ENCODE results near the gene FARP1. TPM values are rescaled to one million over a fixed set of nuclear protein-coding genes. Genes with fewer than 3 reads are reported as not detected.

FARP1 gene
- total RNA-seq, 1 donor from 2014 or later = 17.7 TPM

- H3K27me3 ChIP-seq = no peaks in the 10 kb centered on the region
- intact Hi-C loops (cut with DNase I) = no loop called here
- TF ChIP-seq POLR2AphosphoS5 (IDR thresholded peaks at IDR 0.05; ENCODE audit: insufficient read depth in 1 of 2, low read depth in 1 of 2) = no peak
- TF ChIP-seq, protein P1, sequence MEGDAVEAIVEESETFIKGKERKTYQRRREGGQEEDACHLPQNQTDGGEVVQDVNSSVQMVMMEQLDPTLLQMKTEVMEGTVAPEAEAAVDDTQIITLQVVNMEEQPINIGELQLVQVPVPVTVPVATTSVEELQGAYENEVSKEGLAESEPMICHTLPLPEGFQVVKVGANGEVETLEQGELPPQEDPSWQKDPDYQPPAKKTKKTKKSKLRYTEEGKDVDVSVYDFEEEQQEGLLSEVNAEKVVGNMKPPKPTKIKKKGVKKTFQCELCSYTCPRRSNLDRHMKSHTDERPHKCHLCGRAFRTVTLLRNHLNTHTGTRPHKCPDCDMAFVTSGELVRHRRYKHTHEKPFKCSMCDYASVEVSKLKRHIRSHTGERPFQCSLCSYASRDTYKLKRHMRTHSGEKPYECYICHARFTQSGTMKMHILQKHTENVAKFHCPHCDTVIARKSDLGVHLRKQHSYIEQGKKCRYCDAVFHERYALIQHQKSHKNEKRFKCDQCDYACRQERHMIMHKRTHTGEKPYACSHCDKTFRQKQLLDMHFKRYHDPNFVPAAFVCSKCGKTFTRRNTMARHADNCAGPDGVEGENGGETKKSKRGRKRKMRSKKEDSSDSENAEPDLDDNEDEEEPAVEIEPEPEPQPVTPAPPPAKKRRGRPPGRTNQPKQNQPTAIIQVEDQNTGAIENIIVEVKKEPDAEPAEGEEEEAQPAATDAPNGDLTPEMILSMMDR (IDR thresholded peaks at IDR 0.05) = no peak
- no peak for TF ChIP-seq POLR2A (IDR thresholded peaks at IDR 0.05)
- H3K36me3 ChIP-seq = no peaks in the 10 kb centered on the region
- DNase-seq (ENCODE audit: extremely low spot score in 2 of 2) = no peak
- no peak overlapping the region for H3K27ac ChIP-seq
- H3K4me3 ChIP-seq = no peak overlapping the region
- H3K9me3 ChIP-seq = no peaks in the 10 kb centered on the region
- H3K4me1 ChIP-seq = peaks cover 3% of the 10 kb centered on the region
These were observed 170.4 kb downstream of the FARP1 start for GRCh38 chr13:98313023-98313921.

- Histone ChIP-seq H3K9me3 (no peaks in the 10 kb centered on the region), H3K27me3 (no peaks in the 10 kb centered on the region), H3K27ac (no peak overlapping the region), H3K4me3 (no peak overlapping the region), H3K36me3 (no peaks in the 10 kb centered on the region), H3K4me1 (no peaks in the 10 kb centered on the region)
- DNase-seq (ENCODE audit: extremely low spot score in 2 of 2) = no peak
- intact Hi-C loops (cut with DNase I) = no loop called here
- no peak for TF ChIP-seq POLR2A (IDR thresholded peaks at IDR 0.05)
These were observed 171.0 kb downstream of the FARP1 start for GRCh38 chr13:98313922-98314292.

- intact Hi-C loops (cut with DNase I) = no loop called here
- Histone ChIP-seq H3K36me3 (no peaks in the 10 kb centered on the region), H3K9me3 (no peaks in the 10 kb centered on the region), H3K4me1 (no peaks in the 10 kb centered on the region), H3K27me3 (no peaks in the 10 kb centered on the region), H3K27ac (no peak overlapping the region), H3K4me3 (no peak overlapping the region)
- no peak for DNase-seq (ENCODE audit: extremely low spot score in 2 of 2)
- no peak for TF ChIP-seq POLR2AphosphoS5 (IDR thresholded peaks at IDR 0.05; ENCODE audit: insufficient read depth in 1 of 2, low read depth in 1 of 2)
- TF ChIP-seq POLR2A (IDR thresholded peaks at IDR 0.05) = no peak
- TF ChIP-seq, protein P1 (IDR thresholded peaks at IDR 0.05) = no peak
These were observed 172.6 kb downstream of the FARP1 start for GRCh38 chr13:98315466-98315865.

DNA sequence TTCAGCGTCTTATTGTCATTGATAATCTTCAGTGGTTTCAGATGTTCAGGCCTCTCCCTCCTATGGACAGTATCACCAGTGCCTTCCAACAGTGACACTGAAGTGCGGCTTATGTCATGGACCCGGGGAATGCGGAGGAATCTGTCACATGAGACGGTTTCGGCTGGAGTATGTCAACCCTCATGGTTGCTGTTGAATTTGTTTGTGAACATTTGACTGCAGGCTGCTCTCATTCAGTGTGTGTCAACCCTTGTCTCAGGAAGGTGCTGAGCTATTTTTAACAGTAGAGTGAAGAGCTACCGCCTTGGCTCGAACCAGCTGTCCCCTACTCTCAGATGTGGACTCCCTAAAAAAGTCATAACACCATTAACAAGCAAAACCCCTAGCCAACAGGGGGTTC, 173.0 kb downstream of the FARP1 start:
- no peak for DNase-seq (ENCODE audit: extremely low spot score in 2 of 2)
- Histone ChIP-seq H3K36me3 (no peaks in the 10 kb centered on the region), H3K27ac (no peak overlapping the region), H3K27me3 (no peaks in the 10 kb centered on the region), H3K9me3 (no peaks in the 10 kb centered on the region), H3K4me1 (no peaks in the 10 kb centered on the region), H3K4me3 (no peak overlapping the region)
- intact Hi-C loops (cut with DNase I) = no loop called here
- TF ChIP-seq, protein P1 (IDR thresholded peaks at IDR 0.05) = no peak
- TF ChIP-seq POLR2A (IDR thresholded peaks at IDR 0.05) = no peak
- TF ChIP-seq POLR2AphosphoS5 (IDR thresholded peaks at IDR 0.05; ENCODE audit: insufficient read depth in 1 of 2, low read depth in 1 of 2) = no peak

- Histone ChIP-seq H3K4me3 (no peak overlapping the region), H3K4me1 (no peaks in the 10 kb centered on the region), H3K27ac (no peak overlapping the region), H3K27me3 (no peaks in the 10 kb centered on the region), H3K36me3 (no peaks in the 10 kb centered on the region), H3K9me3 (no peaks in the 10 kb centered on the region)
- intact Hi-C loops (cut with DNase I) = no loop called here
- no peak for TF ChIP-seq POLR2AphosphoS5 (IDR thresholded peaks at IDR 0.05; ENCODE audit: insufficient read depth in 1 of 2, low read depth in 1 of 2)
- TF ChIP-seq POLR2A (IDR thresholded peaks at IDR 0.05) = no peak
- TF ChIP-seq, protein P1 (IDR thresholded peaks at IDR 0.05) = no peak
- DNase-seq (ENCODE audit: extremely low spot score in 2 of 2) = no peak
These were observed 174.8 kb downstream of the FARP1 start for GRCh38 chr13:98317573-98318171.
